ENCODE data around the gene KRT12.

KRT12 gene

DNA sequence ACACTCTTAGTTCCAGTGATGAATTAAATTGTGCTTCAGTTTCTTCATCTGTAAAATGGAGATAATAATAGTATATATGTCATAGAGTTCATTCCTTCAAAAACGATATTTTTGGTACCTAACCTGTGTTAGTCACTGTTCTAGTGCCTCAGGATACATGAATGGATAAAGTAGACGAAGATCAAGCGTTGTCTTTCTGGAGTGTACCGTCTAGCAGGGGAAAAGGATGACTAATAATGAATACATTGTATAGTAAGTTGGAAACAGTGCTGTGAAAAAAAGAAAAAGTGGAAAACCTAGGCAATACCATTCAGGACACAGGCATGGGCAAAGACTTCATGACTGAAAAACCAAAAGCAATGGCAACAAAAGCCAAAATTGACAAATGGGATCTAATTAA is 53.2 kb downstream of the KRT12 start:
- no peak for DNase-seq

DNA sequence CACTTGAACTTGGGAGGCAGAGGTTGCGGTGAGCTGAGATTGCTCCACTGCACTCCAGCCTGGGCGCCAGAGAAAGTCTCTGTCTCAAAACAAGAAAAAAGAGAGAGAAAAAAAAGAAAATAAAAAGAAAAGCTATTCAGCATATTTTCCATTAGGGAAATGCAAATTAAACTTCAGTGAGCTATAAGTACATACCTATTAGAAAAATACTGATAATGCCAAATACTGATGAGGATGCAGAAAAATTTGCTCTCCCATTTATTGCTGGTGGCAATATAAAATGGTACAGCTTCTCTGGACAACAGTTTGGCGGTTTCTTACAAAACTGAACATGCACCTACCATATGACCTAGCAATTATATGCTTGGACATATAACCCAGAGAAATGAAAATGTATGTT is 54.4 kb downstream of the KRT12 start:
- no peak for DNase-seq
